Measurements from ENCODE around the gene SOCS2.
"Not testable (repeated sequence)": the region's sequence is repeated elsewhere in the genome, so short reads cannot be mapped to it uniquely, and the experiment has no call there.

SOCS2 gene

DNA sequence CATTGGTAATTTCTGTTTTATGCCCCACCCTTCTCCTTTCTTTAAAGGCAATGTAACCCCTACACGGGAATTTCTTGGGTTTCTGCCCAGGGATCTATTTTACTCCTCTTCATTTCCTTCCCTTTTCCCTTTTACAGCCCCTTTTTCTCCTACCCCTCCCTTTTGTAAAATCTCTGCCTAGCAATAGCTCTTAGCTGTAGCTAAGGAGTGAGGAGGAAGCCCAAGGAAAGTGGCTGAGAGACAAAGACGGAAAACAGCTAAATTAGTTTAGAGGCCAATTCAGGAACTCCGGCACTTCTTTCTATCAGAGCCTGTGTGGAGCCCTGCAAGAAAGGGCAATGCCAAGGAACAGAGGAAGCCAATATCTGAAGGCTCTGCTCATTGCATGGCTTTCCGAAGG, 40.3 kb downstream of the SOCS2 start:
- H3K9me3 ChIP-seq (ENCODE audit: control insufficient read depth in 2 of 2, low read length in 2 of 2), result no peaks in the 10 kb centered on the region
- no peaks in the 10 kb centered on the region for H3K27me3 ChIP-seq (ENCODE audit: control insufficient read depth in 1 of 2, insufficient read depth in 2 of 2, low read length in 2 of 2)
- no peak overlapping the region for H3K4me3 ChIP-seq (ENCODE audit: low read length in 2 of 2)
- H3K9ac ChIP-seq (ENCODE audit: low read length in 2 of 2), result no peak overlapping the region
- H3K36me3 ChIP-seq (ENCODE audit: control insufficient read depth in 2 of 2, insufficient read depth in 2 of 2, low read length in 2 of 2), result no peaks in the 10 kb centered on the region
- no peaks in the 10 kb centered on the region for H3K4me1 ChIP-seq (ENCODE audit: control insufficient read depth, insufficient read depth, low read length)
- H3K27ac ChIP-seq (ENCODE audit: low read length), result no peak overlapping the region

DNA sequence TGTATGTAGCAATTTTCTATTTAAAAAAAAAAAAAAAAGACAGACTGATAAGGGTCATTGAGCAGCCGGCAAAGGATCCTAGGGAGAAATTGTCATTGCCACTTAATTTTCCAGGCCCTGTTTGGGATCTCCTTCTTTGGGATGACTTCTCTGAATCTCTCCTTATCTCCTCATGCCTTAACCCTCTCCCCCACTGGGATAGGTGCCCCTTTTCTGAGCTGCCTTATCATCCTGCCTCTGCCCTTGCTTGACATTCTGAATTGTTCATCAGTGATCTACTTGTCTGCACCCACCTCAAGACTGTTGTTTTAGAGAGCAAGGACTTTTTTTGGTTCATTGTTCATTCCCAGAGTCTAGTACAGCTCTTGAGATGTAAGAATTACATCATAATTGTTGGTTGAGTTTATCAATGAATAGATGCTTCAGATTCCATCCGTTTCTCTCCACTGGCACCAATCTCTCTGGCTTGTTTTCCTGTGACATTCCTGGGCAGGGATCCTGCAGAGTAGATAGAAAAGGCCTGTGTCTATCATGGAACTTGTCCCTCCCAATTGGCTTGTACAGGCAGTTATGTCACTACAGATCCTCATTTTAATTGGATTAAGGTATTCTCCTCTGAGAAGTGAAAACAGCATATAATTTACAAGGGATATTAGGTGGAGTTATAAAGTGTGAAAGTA, 42.6 kb downstream of the SOCS2 start:
- Histone ChIP-seq H3K4me3 (ENCODE audit: low read length in 2 of 2) (no peak overlapping the region), H3K4me1 (ENCODE audit: control insufficient read depth, insufficient read depth, low read length) (no peaks in the 10 kb centered on the region), H3K27me3 (ENCODE audit: control insufficient read depth in 1 of 2, insufficient read depth in 2 of 2, low read length in 2 of 2) (no peaks in the 10 kb centered on the region)

GRCh38 chr12:93616584-93617101, 44.2 kb downstream of the SOCS2 start:
- Histone ChIP-seq H3K36me3 (ENCODE audit: control insufficient read depth in 2 of 2, insufficient read depth in 2 of 2, low read length in 2 of 2) (no peaks in the 10 kb centered on the region), H3K4me3 (ENCODE audit: low read length in 2 of 2) (no peak overlapping the region), H3K9ac (ENCODE audit: low read length in 2 of 2) (no peak overlapping the region)

More for the DNA sequence above, 42.6 kb downstream of the SOCS2 start:
- Histone ChIP-seq H3K9me3 (ENCODE audit: control insufficient read depth in 2 of 2, low read length in 2 of 2) (no peaks in the 10 kb centered on the region), H3K36me3 (ENCODE audit: control insufficient read depth in 2 of 2, insufficient read depth in 2 of 2, low read length in 2 of 2) (no peaks in the 10 kb centered on the region), H3K27ac (ENCODE audit: low read length) (no peak overlapping the region), H3K9ac (ENCODE audit: low read length in 2 of 2) (no peak overlapping the region)

GRCh38 chr12:93618891-93619410, 46.5 kb downstream of the SOCS2 start:
- H3K27ac ChIP-seq (ENCODE audit: low read length), result no peak overlapping the region
- H3K36me3 ChIP-seq (ENCODE audit: control insufficient read depth in 2 of 2, insufficient read depth in 2 of 2, low read length in 2 of 2), result no peaks in the 10 kb centered on the region
- H3K9ac ChIP-seq (ENCODE audit: low read length in 2 of 2), result no peak overlapping the region
- no peaks in the 10 kb centered on the region for H3K27me3 ChIP-seq (ENCODE audit: control insufficient read depth in 1 of 2, insufficient read depth in 2 of 2, low read length in 2 of 2)
- H3K4me1 ChIP-seq (ENCODE audit: control insufficient read depth, insufficient read depth, low read length), result peaks cover 2% of the 10 kb centered on the region
- no peak overlapping the region for H3K4me3 ChIP-seq (ENCODE audit: low read length in 2 of 2)
- H3K9me3 ChIP-seq (ENCODE audit: control insufficient read depth in 2 of 2, low read length in 2 of 2), result no peaks in the 10 kb centered on the region

More at GRCh38 chr12:93616584-93617101, 44.2 kb downstream of the SOCS2 start:
- no peaks in the 10 kb centered on the region for H3K4me1 ChIP-seq (ENCODE audit: control insufficient read depth, insufficient read depth, low read length)
- no peaks in the 10 kb centered on the region for H3K27me3 ChIP-seq (ENCODE audit: control insufficient read depth in 1 of 2, insufficient read depth in 2 of 2, low read length in 2 of 2)
- no peaks in the 10 kb centered on the region for H3K9me3 ChIP-seq (ENCODE audit: control insufficient read depth in 2 of 2, low read length in 2 of 2)
- no peak overlapping the region for H3K27ac ChIP-seq (ENCODE audit: low read length)

DNA sequence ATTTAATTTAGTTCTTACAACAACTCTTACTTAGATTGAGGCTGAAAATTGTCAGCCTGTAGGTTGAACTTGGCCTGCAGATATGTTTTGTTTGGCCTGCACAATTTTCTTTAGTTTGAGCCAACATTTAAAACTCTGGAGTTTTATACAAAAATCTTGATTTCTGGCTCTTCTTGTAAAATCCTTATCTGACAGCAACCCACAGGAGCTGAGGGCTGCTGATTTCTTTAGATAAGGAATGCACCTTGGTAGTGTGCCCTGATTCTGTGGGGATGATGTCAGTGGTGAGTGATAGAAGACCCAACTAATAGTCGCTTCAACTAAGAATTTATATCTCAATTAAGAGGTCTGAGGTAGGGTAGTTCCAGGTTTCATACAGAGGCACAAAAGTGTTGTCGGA, 49.5 kb downstream of the SOCS2 start:
- Histone ChIP-seq H3K27ac (ENCODE audit: low read length) (no peak overlapping the region), H3K36me3 (ENCODE audit: control insufficient read depth in 2 of 2, insufficient read depth in 2 of 2, low read length in 2 of 2) (no peaks in the 10 kb centered on the region), H3K27me3 (ENCODE audit: control insufficient read depth in 1 of 2, insufficient read depth in 2 of 2, low read length in 2 of 2) (no peaks in the 10 kb centered on the region), H3K4me1 (ENCODE audit: control insufficient read depth, insufficient read depth, low read length) (peaks cover 2% of the 10 kb centered on the region), H3K9me3 (ENCODE audit: control insufficient read depth in 2 of 2, low read length in 2 of 2) (no peaks in the 10 kb centered on the region), H3K4me3 (ENCODE audit: low read length in 2 of 2) (no peak overlapping the region), H3K9ac (ENCODE audit: low read length in 2 of 2) (no peak overlapping the region)

- no peaks in the 10 kb centered on the region for H3K27me3 ChIP-seq (ENCODE audit: control insufficient read depth in 1 of 2, insufficient read depth in 2 of 2, low read length in 2 of 2)
- H3K4me1 ChIP-seq (ENCODE audit: control insufficient read depth, insufficient read depth, low read length), result peaks cover 2% of the 10 kb centered on the region
- no peaks in the 10 kb centered on the region for H3K36me3 ChIP-seq (ENCODE audit: control insufficient read depth in 2 of 2, insufficient read depth in 2 of 2, low read length in 2 of 2)
- no peaks in the 10 kb centered on the region for H3K9me3 ChIP-seq (ENCODE audit: control insufficient read depth in 2 of 2, low read length in 2 of 2)
- H3K9ac ChIP-seq (ENCODE audit: low read length in 2 of 2), result no peak overlapping the region
- H3K27ac ChIP-seq (ENCODE audit: low read length), result no peak overlapping the region
- H3K4me3 ChIP-seq (ENCODE audit: low read length in 2 of 2), result no peak overlapping the region
These were observed 50.0 kb downstream of the SOCS2 start for GRCh38 chr12:93622485-93622884.

DNA sequence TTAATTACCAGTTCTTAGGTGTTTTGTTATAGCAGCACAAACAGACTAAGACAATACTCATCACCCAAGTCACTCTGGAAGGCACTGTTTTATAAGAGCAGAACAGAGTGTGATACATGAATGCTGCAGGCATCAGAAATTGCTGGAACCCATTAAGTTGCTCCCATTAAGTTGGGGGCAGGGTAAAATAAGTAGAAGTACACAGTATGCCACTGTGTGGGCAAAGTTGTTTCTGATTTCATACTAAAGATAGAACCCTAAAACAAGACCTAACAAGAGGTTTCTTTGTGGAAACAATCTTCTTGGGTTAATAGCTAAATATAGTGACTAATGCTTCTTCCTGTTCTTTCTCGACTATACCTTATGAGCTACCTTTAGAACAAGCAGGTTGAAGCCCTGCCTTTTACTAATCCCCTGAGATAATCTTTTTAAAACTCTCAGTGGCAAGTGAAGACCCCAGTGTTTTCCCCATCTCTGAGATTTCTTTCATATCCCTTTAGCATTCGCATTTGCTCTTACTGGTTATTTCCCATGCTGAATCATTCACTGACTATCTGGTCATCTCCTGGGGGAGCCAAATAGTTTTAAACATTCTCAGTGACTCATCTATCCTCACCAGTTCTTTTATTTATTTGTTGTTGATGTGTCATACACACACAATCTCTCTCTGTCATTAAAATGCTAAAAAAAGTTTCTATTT, 52.3 kb downstream of the SOCS2 start:
- no peak overlapping the region for H3K27ac ChIP-seq (ENCODE audit: low read length)
- H3K9ac ChIP-seq (ENCODE audit: low read length in 2 of 2), result no peak overlapping the region
- H3K4me1 ChIP-seq (ENCODE audit: control insufficient read depth, insufficient read depth, low read length), result peaks cover 2% of the 10 kb centered on the region
- H3K4me3 ChIP-seq (ENCODE audit: low read length in 2 of 2), result no peak overlapping the region
- H3K27me3 ChIP-seq (ENCODE audit: control insufficient read depth in 1 of 2, insufficient read depth in 2 of 2, low read length in 2 of 2), result no peaks in the 10 kb centered on the region
- H3K9me3 ChIP-seq (ENCODE audit: control insufficient read depth in 2 of 2, low read length in 2 of 2), result no peaks in the 10 kb centered on the region
- no peaks in the 10 kb centered on the region for H3K36me3 ChIP-seq (ENCODE audit: control insufficient read depth in 2 of 2, insufficient read depth in 2 of 2, low read length in 2 of 2)

DNA sequence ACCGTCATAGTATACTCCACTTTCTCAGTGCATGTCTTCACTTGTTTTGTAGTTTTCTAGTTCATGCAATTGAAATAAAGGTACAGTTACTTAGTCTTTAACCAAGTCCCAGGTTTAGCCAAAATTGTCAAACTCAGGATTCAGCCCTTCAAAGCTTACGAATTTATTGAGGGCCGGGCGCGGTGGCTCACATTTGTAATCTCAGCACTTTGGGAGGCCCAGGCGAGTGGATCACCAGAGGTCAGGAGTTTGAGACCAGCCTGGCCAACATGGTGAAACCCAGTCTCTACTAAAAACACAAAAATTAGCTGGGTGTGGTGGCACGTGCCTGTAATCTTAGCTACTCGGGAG, 52.8 kb downstream of the SOCS2 start:
- not testable (repeated sequence) for H3K4me3 ChIP-seq (ENCODE audit: low read length in 2 of 2); H3K9ac ChIP-seq (ENCODE audit: low read length in 2 of 2); H3K27me3 ChIP-seq (ENCODE audit: control insufficient read depth in 1 of 2, insufficient read depth in 2 of 2, low read length in 2 of 2); H3K27ac ChIP-seq (ENCODE audit: low read length); H3K36me3 ChIP-seq (ENCODE audit: control insufficient read depth in 2 of 2, insufficient read depth in 2 of 2, low read length in 2 of 2); H3K4me1 ChIP-seq (ENCODE audit: control insufficient read depth, insufficient read depth, low read length); H3K9me3 ChIP-seq (ENCODE audit: control insufficient read depth in 2 of 2, low read length in 2 of 2)

DNA sequence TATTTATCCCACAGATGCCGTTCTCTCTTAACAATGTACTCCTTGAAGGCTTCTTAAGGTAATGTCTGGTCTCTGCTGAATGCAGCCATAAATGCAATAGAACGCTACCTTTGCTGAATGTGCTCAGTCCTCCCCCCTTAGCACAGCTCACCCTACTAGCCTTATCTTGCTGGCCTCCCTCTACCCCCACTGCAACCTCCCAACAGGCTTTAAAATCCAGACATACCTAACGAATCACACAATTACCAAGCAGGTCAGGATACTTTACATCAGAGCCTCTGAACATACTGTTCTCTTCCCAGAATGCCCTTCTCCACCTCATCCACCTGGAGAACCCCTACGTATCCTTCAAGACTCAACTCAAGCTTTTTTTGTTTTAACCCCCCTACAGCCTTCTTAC, 53.7 kb downstream of the SOCS2 start:
- H3K27me3 ChIP-seq (ENCODE audit: control insufficient read depth in 1 of 2, insufficient read depth in 2 of 2, low read length in 2 of 2), result no peaks in the 10 kb centered on the region
- H3K9me3 ChIP-seq (ENCODE audit: control insufficient read depth in 2 of 2, low read length in 2 of 2), result no peaks in the 10 kb centered on the region
- no peak overlapping the region for H3K9ac ChIP-seq (ENCODE audit: low read length in 2 of 2)
- H3K4me3 ChIP-seq (ENCODE audit: low read length in 2 of 2), result no peak overlapping the region
- no peaks in the 10 kb centered on the region for H3K36me3 ChIP-seq (ENCODE audit: control insufficient read depth in 2 of 2, insufficient read depth in 2 of 2, low read length in 2 of 2)
- peaks cover 2% of the 10 kb centered on the region for H3K4me1 ChIP-seq (ENCODE audit: control insufficient read depth, insufficient read depth, low read length)
- H3K27ac ChIP-seq (ENCODE audit: low read length), result no peak overlapping the region
